H1 (cell line): ENCODE data around the gene SAMD14. TPM values are rescaled to one million over a fixed set of nuclear protein-coding genes. Genes with fewer than 3 reads are reported as not detected.

Source experiments
- CTCF ChIA-PET: fragments of 300-600 bp; sonication (Branson Sonifier 250); formaldehyde crosslinking; loops from one replicate; lab custom pipeline; 2021; ENCODE audit not compliant: partially characterized antibody; lab: Charles Lee
- POLR2A ChIA-PET: fragments of 300-600 bp; sonication (Branson Sonifier 250); formaldehyde crosslinking; loops from one replicate; lab custom pipeline; 2021; ENCODE audit warnings: inconsistent platforms; ENCODE audit not compliant: partially characterized antibody; lab: Charles Lee
- DNase-seq, 2 experiments: peaks; one replicate each; pipeline versions ENCODE4 v3.0.0 to v3.0.0-alpha.2; 2010 to 2022; ENCODE audit warnings: low spot score in 2 of 2, low read depth in 1 of 2, mixed read lengths in 1 of 2
- FAIRE-seq: peaks from 2 replicates; lab custom pipeline; 2011; peaks lifted over from hg19 to GRCh38; lab: Jason Lieb, UNC
- H2AFZ ChIP-seq: 2 replicates; pipeline ENCODE4 v1.8.1; 2012; ENCODE audit warnings: low read length, inconsistent platforms
- H2AK5ac ChIP-seq: 2 replicates; pipeline ENCODE4 v1.6.1; 2013; ENCODE audit warnings: low read depth, low read length
- H2BK120ac ChIP-seq: replicated peaks from 2 replicates; pipeline ENCODE3; 2013; ENCODE audit warnings: low read depth, low read length, inconsistent platforms
- H2BK12ac ChIP-seq: 2 replicates; pipeline ENCODE4 v1.6.1; 2013; ENCODE audit warnings: low read depth, low read length
- H2BK15ac ChIP-seq: 2 replicates; pipeline ENCODE4 v1.6.1; 2013; ENCODE audit warnings: low read length
- H2BK20ac ChIP-seq: 2 replicates; pipeline ENCODE4 v1.6.1; 2013; ENCODE audit warnings: low read length
- H2BK5ac ChIP-seq: 2 replicates; pipeline ENCODE4 v1.6.1; 2013; ENCODE audit warnings: low read depth, low read length
- H3K14ac ChIP-seq: 2 replicates; pipeline ENCODE4 v1.6.1; 2013; ENCODE audit warnings: inconsistent platforms; ENCODE audit not compliant: insufficient read length
- H3K18ac ChIP-seq: 2 replicates; pipeline ENCODE4 v1.6.1; 2013; ENCODE audit warnings: low read length; ENCODE audit errors: extremely low read depth
- H3K23ac ChIP-seq: 2 replicates; pipeline ENCODE4 v1.6.1; 2013; ENCODE audit warnings: inconsistent platforms; ENCODE audit not compliant: insufficient read length
- H3K23me2 ChIP-seq: 2 replicates; pipeline ENCODE4 v1.6.1; 2013; ENCODE audit warnings: low read depth, low read length
- H3K27ac ChIP-seq: 2 replicates; pipeline ENCODE4 v1.6.1; 2011; ENCODE audit warnings: low read depth, low read length, inconsistent platforms
- H3K27me3 ChIP-seq, 4 experiments: replicated peaks in 1 of 4; 1 replicate in 1 of 4; 2 replicates in 3 of 4; pipeline versions ENCODE4 v1.6.1 to v1.8.1; 2011 to 2013; ENCODE audit warnings: low read length in 3 of 4, mild to moderate bottlenecking in 3 of 4, inconsistent platforms in 2 of 4, mixed read lengths in 2 of 4, moderate library complexity in 1 of 4; ENCODE audit not compliant: control insufficient read depth in 3 of 4, insufficient read depth in 3 of 4; ENCODE audit errors: extremely low read depth in 1 of 4
- H3K36me3 ChIP-seq, 4 experiments: 2 replicates each; pipeline versions ENCODE4 v1.6.1 to v1.8.1; 2011 to 2013; ENCODE audit warnings: mild to moderate bottlenecking in 4 of 4, low read length in 3 of 4, moderate library complexity in 2 of 4, control low read depth in 1 of 4, inconsistent platforms in 1 of 4; ENCODE audit not compliant: insufficient read depth in 4 of 4, control insufficient read depth in 2 of 4
- H3K4ac ChIP-seq: replicated peaks from 2 replicates; pipeline ENCODE3; 2013; ENCODE audit warnings: low read length, low read depth, mixed read lengths, inconsistent platforms; ENCODE audit not compliant: insufficient read length
- H3K4me1 ChIP-seq, 4 experiments: replicated peaks in 1 of 4; 1 replicate in 1 of 4; 2 replicates in 3 of 4; pipeline versions ENCODE4 v1.6.1 to v1.8.1; 2011 to 2013; ENCODE audit warnings: low read length in 3 of 4, inconsistent platforms in 2 of 4, mixed read lengths in 1 of 4; ENCODE audit not compliant: insufficient read depth in 4 of 4, control insufficient read depth in 3 of 4
- H3K4me2 ChIP-seq, 2 experiments: 2 replicates each; pipeline versions ENCODE4 v1.6.1 to v1.8.1; 2011 to 2013; ENCODE audit warnings: low read depth in 2 of 2, low read length in 2 of 2, control low read depth in 1 of 2, inconsistent platforms in 1 of 2, mild to moderate bottlenecking in 1 of 2; ENCODE audit not compliant: insufficient read depth in 1 of 2
- H3K4me3 ChIP-seq, 4 experiments: fragments of 200-600, 300-600 bp in 1 of 4; sonication (generic), shearing (Covaris generic), sonication (Bioruptor Twin) in 1 of 4; 2 replicates each; pipeline versions ENCODE4 v1.5.1 to v1.8.1; 2011 to 2016; ENCODE audit warnings: low read length in 4 of 4, low read depth in 3 of 4, control low read depth in 2 of 4, inconsistent platforms in 2 of 4, mild to moderate bottlenecking in 2 of 4, mixed read lengths in 1 of 4, moderate library complexity in 1 of 4; ENCODE audit not compliant: insufficient read depth in 2 of 4; ENCODE audit errors: extremely low read depth in 1 of 4
- H3K56ac ChIP-seq: replicated peaks from 2 replicates; pipeline ENCODE3; 2013; ENCODE audit warnings: low read depth, mild to moderate bottlenecking, mixed read lengths, low read length, inconsistent platforms; ENCODE audit not compliant: insufficient read length
- H3K79me1 ChIP-seq: 2 replicates; pipeline ENCODE4 v1.6.1; 2013; ENCODE audit warnings: low read depth, low read length, control low read depth
- H3K79me2 ChIP-seq, 2 experiments: 2 replicates each; pipeline versions ENCODE4 v1.6.1 to v1.8.1; 2012 to 2013; ENCODE audit warnings: low read length in 2 of 2, mild to moderate bottlenecking in 2 of 2, inconsistent platforms in 1 of 2; ENCODE audit not compliant: insufficient read depth in 2 of 2, control insufficient read depth in 1 of 2
- H3K9ac ChIP-seq, 4 experiments: replicated peaks in 1 of 4; 1 replicate in 1 of 4; 2 replicates in 3 of 4; pipeline versions ENCODE4 v1.6.1 to v1.8.1; 2011 to 2013; ENCODE audit warnings: low read depth in 3 of 4, low read length in 3 of 4, control low read depth in 2 of 4, mild to moderate bottlenecking in 2 of 4, moderate library complexity in 2 of 4, inconsistent platforms in 1 of 4; ENCODE audit errors: extremely low read depth in 1 of 4
- H3K9me3 ChIP-seq, 2 experiments: 2 replicates each; pipeline versions ENCODE4 v1.6.1 to v1.8.1; 2012 to 2013; ENCODE audit warnings: mild to moderate bottlenecking in 2 of 2, moderate library complexity in 2 of 2, control low read depth in 1 of 2, inconsistent platforms in 1 of 2, low read depth in 1 of 2, low read length in 1 of 2, mixed read lengths in 1 of 2; ENCODE audit not compliant: insufficient read depth in 2 of 2
- H4K20me1 ChIP-seq, 2 experiments: replicated peaks in 1 of 2; 2 replicates each; pipeline versions ENCODE3 to v1.8.1; 2011 to 2013; ENCODE audit warnings: inconsistent platforms in 2 of 2, low read length in 2 of 2, mild to moderate bottlenecking in 1 of 2; ENCODE audit not compliant: insufficient read depth in 2 of 2, control insufficient read depth in 1 of 2
- H4K5ac ChIP-seq: 2 replicates; pipeline ENCODE4 v1.6.1; 2013; ENCODE audit warnings: low read length, low read depth, mixed read lengths, inconsistent platforms; ENCODE audit not compliant: insufficient read length
- H4K8ac ChIP-seq: 2 replicates; pipeline ENCODE4 v1.8.0; 2013; ENCODE audit warnings: mild to moderate bottlenecking, moderate library complexity, low read length, inconsistent platforms; ENCODE audit not compliant: insufficient read depth; ENCODE audit errors: extremely low read depth
- H4K91ac ChIP-seq: replicated peaks from 2 replicates; pipeline ENCODE3; 2013; ENCODE audit warnings: low read length, mixed read lengths, inconsistent platforms; ENCODE audit not compliant: insufficient read length
- CREB1 ChIP-seq: IDR thresholded peaks from 2 replicates; pipeline ENCODE4 v1.6.1; 2012; ENCODE audit warnings: inconsistent platforms
- FOSL1 ChIP-seq: IDR thresholded peaks from 2 replicates; pipeline ENCODE4 v1.6.1; 2011; ENCODE audit warnings: mild to moderate bottlenecking, low read depth, low read length, moderate library complexity; ENCODE audit not compliant: insufficient read depth
- GTF2F1 ChIP-seq: IDR thresholded peaks from 2 replicates; pipeline ENCODE4 v1.6.1; 2012; ENCODE audit warnings: low read depth, low read length, improper control_type of control experiment, borderline replicate concordance
- HDAC2 ChIP-seq, 2 experiments: fragments of 300-600 bp in 1 of 2; sonication (generic) in 1 of 2; IDR thresholded peaks; 2 replicates each; pipeline ENCODE4 v1.6.1; 2011 to 2012; ENCODE audit warnings: low read depth in 2 of 2, low read length in 2 of 2, mild to moderate bottlenecking in 2 of 2, moderate library complexity in 2 of 2, borderline replicate concordance in 1 of 2, inconsistent platforms in 1 of 2
- KDM4A ChIP-seq: IDR thresholded peaks from one replicate; pipeline ENCODE4 v1.7.1; 2012; ENCODE audit warnings: low read depth, mild to moderate bottlenecking, moderate library complexity, low read length, inconsistent platforms; ENCODE audit not compliant: severe bottlenecking
- MAFK ChIP-seq: IDR thresholded peaks from 2 replicates; pipeline ENCODE4 v1.6.1; 2012; ENCODE audit warnings: low read depth, mild to moderate bottlenecking, improper control_type of control experiment, low read length
- NRF1 ChIP-seq: IDR thresholded peaks from 2 replicates; pipeline ENCODE4 v1.6.1; 2011; ENCODE audit warnings: mild to moderate bottlenecking, low read depth, low read length, improper control_type of control experiment
- RBBP5 ChIP-seq: IDR thresholded peaks from 2 replicates; pipeline ENCODE4 v1.7.1; 2012; ENCODE audit warnings: low read depth, mild to moderate bottlenecking, inconsistent platforms, low read length, moderate library complexity, borderline replicate concordance
- WGBS, 2 experiments: shearing (Covaris generic) in 1 of 2; methylation state at CpG; one replicate each; pipeline versions ENCODE4 v1.1.6 to v1.1.7; 2013 to 2015; ENCODE audit warnings: low lambda C conversion rate in 2 of 2, mixed read lengths in 2 of 2, inconsistent platforms in 1 of 2, low coverage in 1 of 2, missing lambda C conversion rate in 1 of 2; ENCODE audit not compliant: insufficient replicate concordance in 2 of 2, insufficient coverage in 1 of 2, insufficient read length in 1 of 2; ENCODE audit errors: extremely low coverage in 1 of 2, missing lambda C conversion rate in 1 of 2; 5-methylcytosine and 5-hydroxymethylcytosine counted together
- polyA plus RNA-seq, 7 experiments: library from polyadenylated mRNA; depleted of rRNA in 3 of 7; stranded (reverse) in 5 of 7; unstranded in 2 of 7; fragments of >200 nt in 5 of 7; fragments of 200-250 nt in 2 of 7; gene quantifications; 1 replicate in 5 of 7; 2 replicates in 1 of 7; 4 replicates in 1 of 7; pipeline versions ENCODE4 v1.2.1 to v1.2.3, GENCODE V29; 2011 to 2013; ENCODE audit warnings: missing spikeins in 2 of 7, mixed read lengths in 2 of 7
- total RNA-seq: library from RNA; stranded (reverse); fragmentation: NEBNext Ultra II Directional; extraction: Animal tissue kit (Norgen Biotek cat#: 25700); gene quantifications from 2 replicates; pipeline ENCODE4 v1.2.1, GENCODE V29; 2021
- TF ChIP-seq, protein P1 (sequence below): IDR thresholded peaks from 2 replicates; pipeline ENCODE4 v1.6.1; 2011; ENCODE audit warnings: low read length, improper control_type of control experiment

Gene SAMD14
- total and polyA plus RNA-seq, 2 of the 8 experiments (the other 6 are each of a cell fraction or from before 2014, with no cell fraction given) = 5.7 to 5.8 TPM

DNA sequence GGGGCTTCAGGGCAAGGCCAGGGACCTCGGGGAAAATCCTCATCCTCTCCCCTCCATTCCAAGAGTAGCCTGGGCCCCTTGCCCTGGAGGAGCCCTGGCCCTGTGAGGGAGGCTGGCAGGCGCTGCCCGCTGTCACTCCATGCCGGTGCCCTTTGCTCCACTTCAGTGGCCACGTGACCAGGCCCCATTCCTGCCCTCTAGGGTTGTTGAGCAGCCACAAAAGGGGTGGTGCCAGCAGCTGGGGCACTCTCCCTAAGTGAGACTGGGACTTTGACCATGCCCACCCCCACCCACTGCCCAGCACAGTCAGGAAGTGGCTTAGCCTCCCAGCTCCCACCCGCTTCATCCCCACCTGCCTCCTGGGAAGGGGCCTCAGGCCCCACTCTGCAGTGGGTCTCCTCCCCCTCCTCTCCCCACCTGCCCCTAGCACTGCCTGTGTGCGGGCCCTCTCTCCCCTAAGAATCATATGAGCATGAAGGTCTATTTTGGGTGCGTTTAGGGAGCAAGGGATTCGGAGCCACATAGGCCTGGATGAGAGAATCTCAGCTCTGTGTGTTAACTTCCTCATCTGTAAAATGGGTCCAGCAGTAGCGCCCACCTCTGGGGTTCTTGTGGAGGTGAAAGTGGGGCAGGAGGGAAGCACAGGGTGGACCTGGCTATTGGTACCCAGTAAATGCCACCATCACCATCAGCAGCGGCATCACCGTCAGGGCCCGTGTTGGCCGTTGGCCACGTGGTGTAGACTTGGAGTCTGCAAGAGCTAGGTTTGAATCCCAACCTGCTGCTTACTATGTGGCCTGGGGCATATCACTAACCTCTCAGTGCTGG lies 27.6 kb downstream of the SAMD14 start:
- POLR2A ChIA-PET = interaction anchor here (0.8 kb wide), 1 partner anchor 15 kb away, joined by 3 read pairs; no protein-coding TSS in a partner anchor
- H2BK5ac ChIP-seq = no peak overlapping the region
- H3K79me2 ChIP-seq = no peaks in the 10 kb centered on the region
- H3K9me3 ChIP-seq = no peaks in the 10 kb centered on the region
- no peak overlapping the region for H3K4me3 ChIP-seq
- no peak for DNase-seq
- WGBS, 2 experiments = 86% methylated on average over 15 of the region's 15 CpGs; no CpG with 5 or more reads in 1 of the 2 experiments
- H3K4me1 ChIP-seq = peaks cover 0 to 19% (median 12%) of the 10 kb centered on the region in 4 experiments; a peak in 6 of 7 replicates
- peaks cover 3% of the 10 kb centered on the region for H3K79me1 ChIP-seq
- no peak for FAIRE-seq
- no peak overlapping the region for H2BK15ac ChIP-seq
- no peak overlapping the region for H3K14ac ChIP-seq
- H4K8ac ChIP-seq = no peak overlapping the region
- H2BK20ac ChIP-seq = no peak overlapping the region
- no peak overlapping the region for H3K56ac ChIP-seq
- peak overlapping the region in 1 of 2 experiments; percentile 56; a peak in 1 of 4 replicates for H3K4me2 ChIP-seq
- no peak overlapping the region for H3K23ac ChIP-seq
- 0 out of 2 replicates have a peak, but pooled peaks cover 5% of the 10 kb centered on the region for H3K23me2 ChIP-seq
- H3K4ac ChIP-seq = no peak overlapping the region
- no peak overlapping the region for H4K91ac ChIP-seq
- no peaks in the 10 kb centered on the region; a peak in 1 of 7 replicates for H3K27me3 ChIP-seq
- H4K20me1 ChIP-seq = peaks cover 0 to 2% of the 10 kb centered on the region in 2 experiments
- no peak overlapping the region for H2BK12ac ChIP-seq
- no peak overlapping the region for H3K9ac ChIP-seq
- H2BK120ac ChIP-seq = no peak overlapping the region
- no peak overlapping the region for H2AFZ ChIP-seq
- peaks cover 0 to 9% (median 0%) of the 10 kb centered on the region in 4 experiments; a peak in 1 of 8 replicates for H3K36me3 ChIP-seq
- H2AK5ac ChIP-seq = no peak overlapping the region
- H4K5ac ChIP-seq = no peak overlapping the region
- no peak overlapping the region for H3K27ac ChIP-seq
- no peak overlapping the region for H3K18ac ChIP-seq
- CTCF ChIA-PET = interaction anchor here (0.9 to 15.7 kb wide), 9 partner anchors 9 to 194 kb away, joined by 3 to 412 read pairs (median 4); partner anchors contain the start of gene PDK2
- TF ChIP-seq HDAC2 (IDR thresholded peaks at IDR 0.05; ENCODE audit: borderline replicate concordance in 1 of 2, low read depth in 2 of 2, low read length in 2 of 2) (no peak), KDM4A (no peak), FOSL1 (no peak), NRF1 (no peak), GTF2F1 (no peak), MAFK (no peak), RBBP5 (no peak), CREB1 (no peak)
- TF ChIP-seq, protein P1, sequence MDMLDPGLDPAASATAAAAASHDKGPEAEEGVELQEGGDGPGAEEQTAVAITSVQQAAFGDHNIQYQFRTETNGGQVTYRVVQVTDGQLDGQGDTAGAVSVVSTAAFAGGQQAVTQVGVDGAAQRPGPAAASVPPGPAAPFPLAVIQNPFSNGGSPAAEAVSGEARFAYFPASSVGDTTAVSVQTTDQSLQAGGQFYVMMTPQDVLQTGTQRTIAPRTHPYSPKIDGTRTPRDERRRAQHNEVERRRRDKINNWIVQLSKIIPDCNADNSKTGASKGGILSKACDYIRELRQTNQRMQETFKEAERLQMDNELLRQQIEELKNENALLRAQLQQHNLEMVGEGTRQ = no peak
